HS-27A (cell line): Measurements from ENCODE around the gene IPO5.

Source experiments
- DNase-seq: peaks from one replicate; pipeline ENCODE4 v3.0.0-alpha.2; 2012; ENCODE audit warnings: low read depth, missing footprints

The IPO5 gene

GRCh38 chr13:98059276-98059675 lies 105.8 kb downstream of the IPO5 start:
- DNase-seq = no peak

- DNase-seq = no peak
Observed at GRCh38 chr13:98060282-98060681, 106.8 kb downstream of the IPO5 start.

- no peak for DNase-seq
Observed at GRCh38 chr13:98065468-98065867, 112.0 kb downstream of the IPO5 start.

GRCh38 chr13:98066636-98067035 lies 113.2 kb downstream of the IPO5 start:
- DNase-seq = no peak

GRCh38 chr13:98068521-98068920 lies 115.0 kb downstream of the IPO5 start:
- DNase-seq = no peak

- DNase-seq = no peak
Observed at GRCh38 chr13:98069985-98070384, 116.5 kb downstream of the IPO5 start.

GRCh38 chr13:98071316-98071715 lies 117.8 kb downstream of the IPO5 start:
- DNase-seq = no peak

GRCh38 chr13:98072476-98072875 lies 119.0 kb downstream of the IPO5 start:
- DNase-seq = no peak
